Activated naive CD4-positive, alpha-beta T cell treated with anti-CD3 and anti-CD28 coated beads, Interleukin-2, amount 50 U/mL, for 24 hours (primary cell): ENCODE results near the gene IPO4.

Source experiments
- H3K27ac Mint-ChIP-seq: one replicate; pipeline ENCODE4 v1.8.0; 2021; ENCODE audit warnings: mild to moderate bottlenecking, mixed read lengths
- H3K27me3 Mint-ChIP-seq: one replicate; pipeline ENCODE4 v1.8.0; 2021; ENCODE audit warnings: mixed read lengths
- H3K36me3 Mint-ChIP-seq: one replicate; pipeline ENCODE4 v1.8.0; 2021; ENCODE audit warnings: mixed read lengths
- H3K4me1 Mint-ChIP-seq: one replicate; pipeline ENCODE4 v1.8.0; 2021; ENCODE audit warnings: mixed read lengths
- H3K4me3 Mint-ChIP-seq: one replicate; pipeline ENCODE4 v1.8.0; 2021; ENCODE audit warnings: mild to moderate bottlenecking, mixed read lengths
- H3K9me3 Mint-ChIP-seq: one replicate; pipeline ENCODE4 v1.8.0; 2021; ENCODE audit warnings: mixed read lengths

IPO4 gene

DNA sequence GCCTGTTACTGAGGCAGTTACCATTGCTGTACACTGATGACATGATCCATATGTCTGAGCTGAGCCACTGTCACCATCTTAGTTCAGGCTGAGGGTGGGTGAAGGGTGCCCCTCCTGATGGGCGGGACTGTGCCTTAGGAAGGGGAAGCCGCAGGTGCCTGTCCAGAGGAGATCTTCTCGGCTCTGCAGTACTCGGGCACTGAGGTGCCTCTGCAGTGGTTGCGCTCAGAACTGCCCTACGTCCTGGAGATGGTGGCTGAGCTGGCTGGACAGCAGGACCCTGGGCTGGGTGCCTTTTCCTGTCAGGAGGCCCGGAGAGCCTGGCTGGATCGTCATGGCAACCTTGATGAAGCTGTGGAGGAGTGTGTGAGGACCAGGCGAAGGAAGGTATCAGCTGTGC lies 37.6 kb downstream of the IPO4 start:
- Mint-ChIP-seq H3K4me3 (no peak overlapping the region), H3K36me3 (peaks cover 8% of the 10 kb centered on the region), H3K27me3 (no peaks in the 10 kb centered on the region), H3K9me3 (no peaks in the 10 kb centered on the region), H3K4me1 (peaks cover 29% of the 10 kb centered on the region), H3K27ac (no peak overlapping the region)

DNA sequence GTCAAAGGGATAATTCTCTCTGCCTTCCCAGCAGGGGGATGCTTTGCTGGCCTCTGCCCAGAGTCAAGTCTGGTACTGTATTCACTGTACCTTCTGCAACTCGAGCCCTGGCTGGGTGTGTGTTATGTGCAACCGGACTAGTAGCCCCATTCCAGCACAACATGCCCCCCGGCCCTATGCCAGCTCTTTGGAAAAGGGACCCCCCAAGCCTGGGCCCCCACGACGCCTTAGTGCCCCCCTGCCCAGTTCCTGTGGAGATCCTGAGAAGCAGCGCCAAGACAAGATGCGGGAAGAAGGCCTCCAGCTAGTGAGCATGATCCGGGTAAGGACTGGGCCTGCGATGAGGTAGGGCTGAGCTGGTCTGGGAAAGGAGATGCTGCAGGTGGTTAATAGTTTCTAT lies 38.0 kb downstream of the IPO4 start:
- peak overlapping the region; percentile 19 for H3K4me3 Mint-ChIP-seq
- H3K27me3 Mint-ChIP-seq = no peaks in the 10 kb centered on the region
- no peaks in the 10 kb centered on the region for H3K9me3 Mint-ChIP-seq
- H3K4me1 Mint-ChIP-seq = peaks cover 33% of the 10 kb centered on the region
- no peak overlapping the region for H3K27ac Mint-ChIP-seq
- H3K36me3 Mint-ChIP-seq = peaks cover 9% of the 10 kb centered on the region

DNA sequence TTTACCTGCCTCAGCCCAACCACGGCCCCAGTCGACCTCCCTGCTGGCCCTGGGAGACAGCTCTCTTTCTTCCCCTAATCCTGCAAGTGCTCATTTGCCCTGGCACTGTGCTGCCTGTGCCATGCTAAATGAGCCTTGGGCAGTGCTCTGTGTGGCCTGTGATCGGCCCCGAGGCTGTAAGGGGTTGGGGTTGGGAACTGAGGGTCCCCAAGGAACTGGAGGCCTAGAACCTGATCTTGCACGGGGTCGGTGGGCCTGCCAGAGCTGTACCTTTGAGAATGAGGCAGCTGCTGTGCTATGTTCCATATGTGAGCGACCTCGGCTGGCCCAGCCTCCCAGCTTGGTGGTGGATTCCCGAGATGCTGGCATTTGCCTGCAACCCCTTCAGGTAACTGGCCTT lies 38.6 kb downstream of the IPO4 start:
- Mint-ChIP-seq H3K4me3 (no peak overlapping the region), H3K4me1 (peaks cover 38% of the 10 kb centered on the region), H3K27ac (no peak overlapping the region), H3K27me3 (no peaks in the 10 kb centered on the region), H3K9me3 (no peaks in the 10 kb centered on the region), H3K36me3 (peaks cover 8% of the 10 kb centered on the region)

DNA sequence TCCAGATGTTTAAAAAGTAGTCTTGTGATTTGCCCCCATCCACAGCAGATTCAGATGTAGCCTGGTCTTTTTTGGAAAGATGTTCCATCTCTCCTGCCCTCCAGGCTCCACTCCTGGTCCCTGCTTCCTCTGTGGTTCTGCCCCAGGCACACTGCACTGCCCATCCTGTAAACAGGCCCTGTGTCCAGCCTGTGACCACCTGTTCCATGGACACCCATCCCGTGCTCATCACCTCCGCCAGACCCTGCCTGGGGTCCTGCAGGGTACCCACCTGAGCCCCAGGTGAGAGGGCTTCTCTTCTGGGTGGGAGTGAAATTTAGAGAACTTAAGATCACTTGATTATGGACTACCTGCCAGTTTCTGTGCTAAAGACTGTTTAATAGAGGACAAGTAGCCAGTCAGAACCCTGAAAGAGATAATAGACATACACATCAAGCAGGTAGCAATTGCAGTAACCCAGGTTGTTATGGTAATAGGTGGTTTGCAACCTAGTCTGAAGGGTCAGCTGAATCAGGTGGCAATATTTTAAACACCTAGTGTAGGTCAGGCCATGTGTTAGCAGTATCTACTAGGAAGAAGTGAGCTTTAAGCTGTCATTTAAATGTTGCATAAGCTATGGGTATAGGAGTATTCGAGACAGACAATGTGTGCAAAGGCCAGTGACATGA lies 39.2 kb downstream of the IPO4 start:
- Mint-ChIP-seq H3K4me1 (peaks cover 43% of the 10 kb centered on the region), H3K9me3 (no peaks in the 10 kb centered on the region), H3K4me3 (peak overlapping the region; percentile 99), H3K36me3 (peaks cover 8% of the 10 kb centered on the region), H3K27ac (no peak overlapping the region), H3K27me3 (no peaks in the 10 kb centered on the region)

DNA sequence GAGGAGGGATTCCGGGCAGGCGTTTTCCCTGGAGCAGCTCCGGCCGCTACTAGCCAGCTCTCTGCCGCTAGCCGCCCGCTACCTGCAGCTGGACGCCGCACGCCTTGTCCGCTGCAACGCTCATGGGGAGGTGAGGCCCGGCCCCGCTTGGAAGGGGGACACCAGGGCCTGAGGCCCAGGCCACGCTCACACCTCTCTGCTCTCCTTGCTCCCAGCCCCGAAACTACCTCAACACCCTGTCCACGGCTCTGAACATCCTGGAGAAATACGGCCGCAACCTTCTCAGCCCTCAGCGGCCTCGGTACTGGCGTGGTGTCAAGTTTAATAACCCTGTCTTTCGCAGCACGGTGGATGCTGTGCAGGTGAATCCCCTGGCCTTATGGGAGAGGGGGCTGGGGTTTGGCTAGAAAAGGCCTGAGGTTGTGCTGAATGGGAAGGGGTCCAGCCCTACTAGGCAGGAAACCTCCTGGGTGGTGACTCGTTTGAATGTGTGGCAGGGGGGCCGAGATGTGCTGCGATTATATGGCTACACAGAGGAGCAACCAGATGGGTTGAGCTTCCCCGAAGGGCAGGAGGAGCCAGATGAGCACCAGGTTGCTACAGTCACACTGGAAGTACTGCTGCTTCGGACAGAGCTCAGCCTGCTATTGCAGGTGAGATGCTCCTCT lies 40.7 kb downstream of the IPO4 start:
- peaks cover 56% of the 10 kb centered on the region for H3K4me1 Mint-ChIP-seq
- H3K36me3 Mint-ChIP-seq = peaks cover 12% of the 10 kb centered on the region
- H3K27ac Mint-ChIP-seq = peak overlapping the region; percentile 70
- H3K4me3 Mint-ChIP-seq = peak overlapping the region; percentile 99
- H3K27me3 Mint-ChIP-seq = no peaks in the 10 kb centered on the region
- no peaks in the 10 kb centered on the region for H3K9me3 Mint-ChIP-seq

DNA sequence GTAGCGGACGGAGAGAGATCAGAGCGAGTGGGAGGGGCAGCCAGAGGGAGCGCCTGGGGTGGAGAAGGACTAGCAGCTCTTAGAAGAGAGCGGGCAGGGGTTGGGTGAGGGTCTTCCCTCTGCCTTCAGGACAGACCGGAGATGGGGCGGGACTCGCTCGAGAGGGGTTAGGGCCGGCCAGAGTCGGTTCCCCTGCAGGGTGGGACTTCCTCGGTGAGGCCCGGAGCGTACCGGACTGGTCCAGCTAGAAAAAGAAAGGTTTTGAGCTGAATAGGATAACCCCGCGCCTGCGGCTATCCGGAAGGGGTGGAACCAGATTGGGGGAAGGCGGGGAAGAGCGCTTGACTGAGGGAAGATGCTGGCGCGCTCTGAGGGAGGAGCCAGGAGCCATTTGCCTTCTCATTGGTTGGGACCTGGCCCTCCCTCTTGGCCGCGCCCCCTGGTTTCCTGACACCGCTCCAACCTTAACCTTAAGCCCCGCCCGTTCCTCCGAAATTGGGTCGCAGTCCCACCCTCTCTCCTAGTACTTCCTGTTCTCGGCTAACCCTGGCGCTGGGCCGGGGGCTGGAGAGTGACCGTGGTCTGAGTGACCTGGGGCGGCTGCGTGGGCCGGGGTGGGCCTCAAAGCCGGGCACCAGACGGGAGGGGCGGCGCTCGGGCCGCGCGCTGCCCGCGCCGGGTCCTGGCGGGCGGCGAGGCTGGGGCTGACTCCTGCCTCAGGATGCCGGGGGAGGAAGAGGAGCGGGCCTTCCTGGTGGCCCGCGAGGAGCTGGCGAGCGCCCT lies 41.4 kb downstream of the IPO4 start, which contains the start of gene RNF31:
Gene RNF31, plus strand, starts transcription at position 521 of the 783 bp plus-strand sequence. Its CDS starts 201 bp downstream, at position 722.
- no peaks in the 10 kb centered on the region for H3K27me3 Mint-ChIP-seq
- peak within 1 kb of the TSS; percentile 98 for H3K27ac Mint-ChIP-seq
- H3K4me3 Mint-ChIP-seq = peak within 1 kb of the TSS; percentile 99
- peaks cover 12% of the 10 kb centered on the region for H3K36me3 Mint-ChIP-seq
- peaks cover 61% of the 10 kb centered on the region for H3K4me1 Mint-ChIP-seq
- no peaks in the 10 kb centered on the region for H3K9me3 Mint-ChIP-seq

DNA sequence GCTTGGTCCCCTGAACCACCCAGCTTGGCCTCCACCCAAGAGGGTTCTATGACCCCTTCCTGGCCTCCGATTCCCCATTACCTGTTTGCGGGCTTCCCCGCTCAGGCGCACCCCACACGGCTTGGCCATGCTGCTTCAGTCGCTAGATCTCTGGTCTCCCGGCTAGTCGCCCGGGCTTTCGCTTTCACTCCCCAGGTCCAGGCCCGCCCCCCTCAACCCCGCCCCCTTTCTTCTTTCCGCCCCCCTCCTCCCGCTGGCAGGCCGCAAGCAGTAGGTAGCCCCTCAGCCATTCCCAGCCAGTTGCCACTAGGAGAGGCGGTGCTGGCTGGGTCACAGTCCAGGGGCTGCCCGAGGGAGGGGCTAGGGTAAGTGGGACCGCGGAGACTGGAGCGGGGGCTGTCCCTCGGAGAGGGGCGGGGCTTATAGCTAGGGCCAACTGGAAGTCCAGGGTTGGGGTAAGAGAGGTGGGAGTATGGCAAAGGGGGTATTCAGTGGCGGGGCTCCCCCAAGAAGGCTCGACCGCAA lies 42.1 kb downstream of the IPO4 start, which contains the start of gene PSME2:
Gene PSME2, minus strand, starts transcription at position 158 of the 525 bp plus-strand sequence. Its CDS starts 29 bp downstream, at position 129.
- H3K4me1 Mint-ChIP-seq = peaks cover 66% of the 10 kb centered on the region
- H3K36me3 Mint-ChIP-seq = peaks cover 10% of the 10 kb centered on the region

DNA sequence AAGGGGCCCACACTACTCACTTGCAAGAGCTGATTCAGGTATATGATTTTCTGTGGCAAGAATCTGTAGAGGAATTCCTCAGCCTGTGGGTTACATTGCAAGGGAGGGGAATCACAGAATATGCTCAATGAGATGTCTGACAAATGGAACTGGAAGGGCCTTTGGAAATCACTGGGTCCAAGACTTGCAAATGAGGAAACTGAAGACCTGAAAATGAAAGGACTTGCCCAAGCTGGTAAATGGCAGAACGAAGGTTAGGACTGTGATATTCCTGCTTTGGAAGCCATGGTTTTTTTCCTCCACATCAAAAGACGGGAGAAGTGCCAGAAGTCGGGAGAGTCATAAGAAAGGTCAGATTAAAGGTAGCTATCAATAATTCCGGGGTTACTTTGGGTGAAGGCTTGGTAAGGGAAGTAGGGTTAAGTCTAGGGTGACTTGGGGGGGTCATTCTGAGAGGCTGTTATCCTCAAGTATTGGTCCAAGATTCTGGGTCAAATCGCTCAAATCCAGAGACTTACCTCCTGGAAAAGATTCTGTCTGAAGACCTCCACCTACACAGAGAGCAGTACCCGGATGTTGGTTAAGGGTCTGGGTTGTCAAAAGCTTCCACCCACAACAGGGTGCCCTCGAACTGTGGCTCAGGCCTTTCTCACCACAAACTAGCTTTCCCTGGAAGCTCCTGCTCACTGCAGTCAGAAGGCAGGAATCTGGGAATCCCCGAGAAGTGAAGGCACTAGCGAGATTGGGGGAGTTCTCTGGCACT lies 42.7 kb downstream of the IPO4 start:
- Mint-ChIP-seq H3K36me3 (peaks cover 10% of the 10 kb centered on the region), H3K4me3 (peak overlapping the region; percentile 99), H3K9me3 (no peaks in the 10 kb centered on the region), H3K27ac (peak overlapping the region; percentile 98), H3K4me1 (peaks cover 66% of the 10 kb centered on the region), H3K27me3 (no peaks in the 10 kb centered on the region)

More for the DNA sequence above, 42.1 kb downstream of the IPO4 start, which contains the start of gene PSME2:
- H3K27ac Mint-ChIP-seq = peak within 1 kb of the TSS; percentile 98
- H3K4me3 Mint-ChIP-seq = peak within 1 kb of the TSS; percentile 99
- H3K9me3 Mint-ChIP-seq = no peaks in the 10 kb centered on the region
- H3K27me3 Mint-ChIP-seq = no peaks in the 10 kb centered on the region

DNA sequence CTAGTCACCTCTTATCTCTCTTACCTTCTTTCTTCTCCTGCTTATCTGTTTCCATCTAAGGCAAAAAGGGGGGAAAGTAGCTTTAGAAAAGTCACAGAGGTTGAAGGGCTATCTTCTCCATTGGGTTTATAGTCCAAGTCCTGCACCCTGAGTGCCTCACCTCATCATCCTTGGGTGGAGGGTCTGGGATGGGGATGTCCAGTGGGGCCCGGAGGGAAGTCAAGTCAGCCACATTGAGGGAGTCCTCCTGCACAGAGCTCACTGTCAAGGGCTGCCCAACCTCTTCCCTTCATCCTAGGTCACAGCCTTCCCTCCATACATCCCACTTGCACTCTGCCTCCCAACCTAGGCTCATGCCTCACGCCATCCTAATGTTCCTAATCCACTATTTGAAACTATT lies 43.4 kb downstream of the IPO4 start:
- H3K27ac Mint-ChIP-seq = peak overlapping the region; percentile 98
- peaks cover 7% of the 10 kb centered on the region for H3K36me3 Mint-ChIP-seq
- no peaks in the 10 kb centered on the region for H3K27me3 Mint-ChIP-seq
- H3K4me3 Mint-ChIP-seq = peak overlapping the region; percentile 99
- H3K4me1 Mint-ChIP-seq = peaks cover 63% of the 10 kb centered on the region
- H3K9me3 Mint-ChIP-seq = no peaks in the 10 kb centered on the region

DNA sequence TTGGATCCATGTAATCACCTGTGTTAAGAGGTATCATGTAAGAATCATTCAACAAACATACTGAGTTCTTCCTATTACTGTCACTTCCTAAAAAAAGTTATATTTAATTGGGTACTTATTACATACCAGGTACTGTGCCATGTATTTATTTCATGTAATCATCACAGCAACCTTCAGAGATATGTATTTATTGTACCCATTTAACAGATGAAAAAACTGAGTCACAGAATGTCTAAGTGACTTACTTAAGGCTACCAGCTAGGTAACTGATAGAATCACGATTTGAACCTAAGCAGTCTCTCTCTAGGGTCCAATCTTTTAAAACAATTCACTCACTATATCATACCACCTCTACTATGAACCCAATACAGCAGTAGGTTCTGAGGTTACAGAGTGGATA lies 44.2 kb downstream of the IPO4 start:
- Mint-ChIP-seq H3K27ac (peak overlapping the region; percentile 89), H3K4me3 (peak overlapping the region; percentile 68), H3K4me1 (peaks cover 63% of the 10 kb centered on the region), H3K27me3 (no peaks in the 10 kb centered on the region), H3K9me3 (no peaks in the 10 kb centered on the region), H3K36me3 (peaks cover 8% of the 10 kb centered on the region)

DNA sequence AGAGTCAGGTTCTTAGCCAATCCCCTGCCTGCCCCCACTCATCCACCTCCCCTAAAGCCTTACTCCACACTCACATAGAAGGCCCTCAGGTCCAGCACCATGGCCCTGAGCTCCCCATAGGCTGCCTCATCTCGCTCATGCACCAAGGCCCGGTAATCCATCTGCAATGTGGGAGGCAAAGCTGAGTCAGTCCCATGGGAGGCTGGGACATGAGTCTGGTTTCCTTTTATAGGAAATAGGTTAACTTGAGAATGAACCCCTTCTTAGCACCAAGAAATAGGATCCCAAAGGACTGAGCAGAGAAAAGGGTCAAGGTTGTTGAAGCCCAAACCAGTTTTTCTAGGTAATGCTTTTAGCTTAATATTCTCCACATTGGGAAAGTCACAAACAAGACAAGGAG lies 45.1 kb downstream of the IPO4 start:
- no peaks in the 10 kb centered on the region for H3K9me3 Mint-ChIP-seq
- no peaks in the 10 kb centered on the region for H3K27me3 Mint-ChIP-seq
- H3K4me1 Mint-ChIP-seq = peaks cover 63% of the 10 kb centered on the region
- H3K27ac Mint-ChIP-seq = peak overlapping the region; percentile 65
- H3K4me3 Mint-ChIP-seq = no peak overlapping the region
- peaks cover 15% of the 10 kb centered on the region for H3K36me3 Mint-ChIP-seq

DNA sequence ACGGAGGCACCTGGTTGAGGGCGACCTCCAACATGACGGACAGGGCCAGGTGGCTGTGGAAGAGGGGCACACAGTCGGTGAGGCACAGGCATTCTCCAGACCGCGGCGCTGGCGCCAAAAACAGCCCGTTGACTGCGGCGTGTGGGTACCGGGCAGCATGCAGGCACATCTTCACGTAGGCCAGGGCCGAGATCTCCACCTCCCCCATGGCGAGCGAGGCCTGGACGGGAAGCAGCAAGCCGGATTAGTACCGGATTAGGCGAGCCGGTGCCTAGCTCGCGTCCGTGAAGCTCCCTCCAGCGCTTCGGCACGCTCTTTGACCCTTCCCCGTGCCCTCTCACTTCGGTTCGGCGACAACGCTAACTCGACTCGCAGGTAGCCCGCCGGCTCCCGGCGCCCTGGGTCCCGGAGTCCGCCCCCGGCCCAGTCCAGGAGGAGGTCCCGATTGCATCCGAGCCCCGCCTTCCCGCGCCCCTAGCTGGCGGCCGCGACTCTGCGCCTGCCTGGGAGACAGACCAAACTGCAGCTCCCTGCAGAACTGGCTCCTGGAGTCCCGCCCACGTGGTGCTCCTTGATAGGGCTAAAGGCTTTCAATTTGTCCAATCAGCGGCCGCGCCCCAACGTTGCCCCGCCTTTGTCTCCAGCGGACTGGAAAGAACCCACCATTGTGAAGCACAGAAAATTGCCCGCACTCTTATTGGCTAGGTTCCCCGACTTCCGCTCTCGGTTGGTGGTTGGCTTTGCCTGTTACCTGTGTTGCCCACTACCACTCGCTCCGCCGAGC lies 47.3 kb downstream of the IPO4 start, which contains the start of gene EMC9:
Gene EMC9, minus strand, starts transcription at position 495 of the 784 bp plus-strand sequence. Its CDS starts 287 bp downstream, at position 208.
- H3K9me3 Mint-ChIP-seq = no peaks in the 10 kb centered on the region

DNA sequence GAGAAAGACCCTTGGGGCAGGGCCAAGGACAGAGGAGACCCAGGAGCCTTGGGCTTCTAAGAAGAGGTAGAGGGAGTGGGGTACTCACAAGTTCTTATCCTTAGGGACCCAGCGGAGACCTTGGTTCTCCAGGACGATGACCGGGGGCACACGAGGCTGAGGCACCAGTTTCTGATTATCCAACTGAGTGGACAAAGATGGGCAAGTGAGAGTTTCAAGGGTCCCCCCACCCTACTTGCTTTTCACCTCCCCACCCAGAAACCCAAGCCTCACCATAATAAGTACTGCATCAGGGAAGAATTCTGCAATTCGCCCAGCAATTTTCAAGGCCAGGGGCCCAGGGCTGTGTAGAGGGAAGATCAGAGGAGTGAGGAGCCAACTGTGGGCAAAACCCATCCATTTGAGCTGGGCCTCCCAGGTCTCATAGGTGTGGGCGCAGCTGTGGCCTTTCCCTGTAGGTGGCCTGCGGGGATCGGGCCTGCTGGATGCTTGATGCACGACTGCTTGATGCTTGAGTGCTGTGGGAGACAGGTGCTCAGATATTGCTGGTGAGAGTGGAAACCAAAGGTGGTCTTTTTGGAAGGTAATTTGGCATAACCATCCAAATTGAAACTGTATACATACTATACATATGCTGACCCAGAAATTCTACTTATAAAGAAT lies 49.2 kb downstream of the IPO4 start:
- peaks cover 69% of the 10 kb centered on the region for H3K4me1 Mint-ChIP-seq
- peak overlapping the region; percentile 15 for H3K27ac Mint-ChIP-seq
- H3K36me3 Mint-ChIP-seq = peaks cover 21% of the 10 kb centered on the region
- H3K4me3 Mint-ChIP-seq = peak overlapping the region; percentile 89
- H3K9me3 Mint-ChIP-seq = no peaks in the 10 kb centered on the region
- H3K27me3 Mint-ChIP-seq = no peaks in the 10 kb centered on the region

More for the DNA sequence above, 47.3 kb downstream of the IPO4 start, which contains the start of gene EMC9:
- Mint-ChIP-seq H3K36me3 (peaks cover 24% of the 10 kb centered on the region), H3K27ac (peak within 1 kb of the TSS; percentile 78), H3K4me3 (peak within 1 kb of the TSS; percentile 89), H3K27me3 (no peaks in the 10 kb centered on the region), H3K4me1 (peaks cover 75% of the 10 kb centered on the region)
